Effector CD4-positive, alpha-beta T cell (primary cell): ENCODE measurements around the gene TMF1.

Source experiments
- DNase-seq: peaks from one replicate; pipeline ENCODE4 v3.0.0-alpha.2; 2020
- total RNA-seq: gene quantifications from one replicate; lab custom pipeline; 2026; lab: John Stamatoyannopoulos, UW

The TMF1 gene, protein sequence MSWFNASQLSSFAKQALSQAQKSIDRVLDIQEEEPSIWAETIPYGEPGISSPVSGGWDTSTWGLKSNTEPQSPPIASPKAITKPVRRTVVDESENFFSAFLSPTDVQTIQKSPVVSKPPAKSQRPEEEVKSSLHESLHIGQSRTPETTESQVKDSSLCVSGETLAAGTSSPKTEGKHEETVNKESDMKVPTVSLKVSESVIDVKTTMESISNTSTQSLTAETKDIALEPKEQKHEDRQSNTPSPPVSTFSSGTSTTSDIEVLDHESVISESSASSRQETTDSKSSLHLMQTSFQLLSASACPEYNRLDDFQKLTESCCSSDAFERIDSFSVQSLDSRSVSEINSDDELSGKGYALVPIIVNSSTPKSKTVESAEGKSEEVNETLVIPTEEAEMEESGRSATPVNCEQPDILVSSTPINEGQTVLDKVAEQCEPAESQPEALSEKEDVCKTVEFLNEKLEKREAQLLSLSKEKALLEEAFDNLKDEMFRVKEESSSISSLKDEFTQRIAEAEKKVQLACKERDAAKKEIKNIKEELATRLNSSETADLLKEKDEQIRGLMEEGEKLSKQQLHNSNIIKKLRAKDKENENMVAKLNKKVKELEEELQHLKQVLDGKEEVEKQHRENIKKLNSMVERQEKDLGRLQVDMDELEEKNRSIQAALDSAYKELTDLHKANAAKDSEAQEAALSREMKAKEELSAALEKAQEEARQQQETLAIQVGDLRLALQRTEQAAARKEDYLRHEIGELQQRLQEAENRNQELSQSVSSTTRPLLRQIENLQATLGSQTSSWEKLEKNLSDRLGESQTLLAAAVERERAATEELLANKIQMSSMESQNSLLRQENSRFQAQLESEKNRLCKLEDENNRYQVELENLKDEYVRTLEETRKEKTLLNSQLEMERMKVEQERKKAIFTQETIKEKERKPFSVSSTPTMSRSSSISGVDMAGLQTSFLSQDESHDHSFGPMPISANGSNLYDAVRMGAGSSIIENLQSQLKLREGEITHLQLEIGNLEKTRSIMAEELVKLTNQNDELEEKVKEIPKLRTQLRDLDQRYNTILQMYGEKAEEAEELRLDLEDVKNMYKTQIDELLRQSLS
- 260 reads per million, percentile 94 among the genes with 10 or more reads in this experiment for total RNA-seq

GRCh38 chr3:69051756-69052471 lies at the start of gene TMF1:
TMF1 (minus strand) TSS chr3:69052333; CDS start chr3:69052086, 247 bp downstream.
- peak; percentile 98 for DNase-seq

DNA sequence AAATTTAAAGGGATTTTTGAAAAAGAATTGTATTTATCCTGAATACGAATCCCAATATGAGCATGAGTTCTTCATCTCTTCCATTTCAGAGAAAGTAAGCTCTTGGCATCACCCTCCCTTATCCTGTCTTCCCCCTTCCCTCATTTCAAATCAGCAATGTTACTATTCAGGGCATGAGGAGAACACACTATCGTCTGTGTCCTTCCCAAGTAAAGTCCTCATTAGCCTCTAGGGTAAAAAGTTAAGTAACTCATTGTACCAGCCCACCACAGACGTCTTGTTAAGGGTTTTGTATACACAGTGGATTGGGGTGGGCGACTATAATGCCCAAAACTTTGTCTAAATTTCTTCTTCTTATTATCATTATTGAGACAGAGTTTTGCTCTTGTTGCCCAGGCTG lies 47.4 kb upstream of the TMF1 start:
- DNase-seq: no peak

GRCh38 chr3:69097407-69098086 lies 45.4 kb upstream of the TMF1 start:
- no peak for DNase-seq

DNA sequence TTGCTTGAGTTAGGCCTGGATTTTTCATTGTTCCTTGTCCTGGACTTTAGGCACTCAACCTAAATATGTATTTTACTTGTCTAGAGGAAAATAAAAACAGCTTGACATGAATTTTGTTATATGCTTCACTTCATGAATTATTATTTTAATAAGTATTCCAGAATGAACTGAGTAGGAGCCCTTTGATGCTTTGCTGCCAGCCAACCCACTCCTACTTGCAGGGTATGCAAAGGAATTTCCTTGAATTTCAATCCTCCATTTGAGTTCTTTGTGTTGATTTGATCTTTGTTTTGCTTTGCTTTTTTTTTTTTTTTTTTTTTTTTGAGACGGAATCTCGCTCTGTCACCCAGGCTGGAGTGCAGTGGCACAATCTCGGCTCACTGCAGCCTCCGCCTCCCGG lies 44.2 kb upstream of the TMF1 start:
- DNase-seq: no peak

DNA sequence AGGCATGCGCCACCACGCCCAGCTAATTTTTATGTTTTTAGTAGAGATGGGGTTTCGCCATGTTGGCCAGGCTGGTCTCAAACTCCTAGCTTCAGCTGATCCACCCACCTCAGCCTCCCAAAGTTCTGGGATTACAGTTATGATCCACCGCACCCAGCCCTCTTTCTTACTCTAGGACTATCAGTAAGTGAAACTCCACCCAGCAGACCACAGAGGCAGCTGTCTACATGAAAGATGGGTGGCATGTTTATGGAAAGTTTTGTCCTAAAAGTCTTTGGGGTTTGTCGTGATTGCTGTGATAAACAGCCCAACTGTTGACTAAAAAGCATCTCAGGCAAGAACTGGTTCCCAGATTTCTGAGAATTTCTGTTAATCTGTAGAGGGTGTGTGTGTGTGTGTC lies 43.5 kb upstream of the TMF1 start:
- no peak for DNase-seq

DNA sequence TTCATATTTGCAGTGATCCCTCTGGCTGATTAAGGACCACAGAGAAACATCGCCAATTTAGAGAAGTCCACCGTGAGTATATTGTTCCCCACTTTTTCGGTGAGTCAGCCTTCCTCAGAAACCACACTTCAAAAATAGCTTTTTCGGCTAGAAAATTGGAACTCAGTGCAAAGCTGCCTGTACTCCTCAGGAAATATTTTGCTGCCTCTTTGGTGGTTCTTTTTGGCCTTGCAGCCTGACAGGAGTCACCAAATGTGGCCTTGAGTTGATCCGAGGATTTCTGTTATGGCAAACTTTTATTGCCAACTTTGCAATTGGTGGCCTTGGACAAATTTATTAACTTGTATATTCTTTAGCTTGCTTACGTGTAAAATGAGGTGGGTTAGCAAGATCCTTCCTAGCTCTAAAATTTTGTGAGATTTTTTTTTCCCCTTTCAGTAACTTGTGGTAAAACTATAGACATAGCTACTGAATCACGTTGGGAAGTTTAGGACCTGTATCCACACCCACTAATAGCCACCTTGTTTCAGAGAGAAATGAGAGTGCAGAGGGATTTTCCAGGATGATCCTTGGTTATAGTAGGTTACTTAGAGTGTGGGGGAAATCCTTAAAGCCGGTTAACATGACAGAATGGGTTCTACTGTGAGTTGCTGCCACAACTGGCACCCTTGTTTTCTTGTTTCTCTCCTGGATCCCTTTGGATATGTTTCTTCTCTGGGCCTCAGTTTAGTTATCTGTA lies 42.5 kb upstream of the TMF1 start:
- DNase-seq: no peak

- no peak for DNase-seq
Observed at GRCh38 chr3:69092030-69092516, 39.9 kb upstream of the TMF1 start.

- no peak for DNase-seq
Observed at GRCh38 chr3:69091389-69092029, 39.4 kb upstream of the TMF1 start.

GRCh38 chr3:69090021-69090420 lies 37.9 kb upstream of the TMF1 start:
- no peak for DNase-seq

GRCh38 chr3:69088063-69088462 lies 35.9 kb upstream of the TMF1 start:
- no peak for DNase-seq

- DNase-seq: no peak
Observed at GRCh38 chr3:69087030-69087791, 35.1 kb upstream of the TMF1 start.

- DNase-seq: peak; percentile 64
Observed at GRCh38 chr3:69085833-69086722, 33.9 kb upstream of the TMF1 start.

DNA sequence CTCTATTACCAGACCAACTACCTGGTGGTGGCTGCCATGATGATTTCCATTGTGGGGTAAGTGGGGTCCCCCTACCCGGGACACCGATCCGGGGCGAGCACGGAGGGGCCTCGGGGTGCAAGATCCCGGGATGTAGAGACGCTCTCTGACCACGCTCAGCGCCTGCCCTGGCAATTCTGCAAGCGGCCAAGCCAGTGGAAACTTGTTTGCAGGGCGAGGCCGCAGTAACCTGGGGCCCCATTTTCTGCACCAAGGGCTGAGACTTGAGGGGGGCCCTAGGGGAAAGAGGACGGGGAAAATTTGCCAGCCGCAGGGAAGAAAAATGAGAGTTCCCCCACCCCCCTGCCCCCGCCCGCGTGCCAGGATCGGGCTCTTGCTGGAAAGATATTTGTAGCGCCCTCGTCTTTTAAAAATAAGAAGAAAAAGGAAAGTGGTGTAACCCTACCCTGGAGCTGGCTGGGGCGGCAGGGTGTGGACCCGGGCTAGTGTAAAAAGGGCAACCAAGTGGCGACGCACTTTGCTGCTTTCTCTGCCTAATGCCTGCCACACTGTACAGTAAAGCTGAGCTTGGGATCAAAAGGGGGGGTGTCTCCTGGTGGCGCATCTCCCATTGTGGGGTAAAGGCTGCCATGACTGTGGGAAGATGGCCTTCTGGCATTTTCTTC lies 33.2 kb upstream of the TMF1 start:
- DNase-seq: no peak

GRCh38 chr3:69084326-69085167 lies 32.4 kb upstream of the TMF1 start, which contains the start of gene ARL6IP5:
ARL6IP5 (plus strand) TSS chr3:69084937; CDS start chr3:69085048, 111 bp downstream.
- DNase-seq: peak; percentile 90

DNA sequence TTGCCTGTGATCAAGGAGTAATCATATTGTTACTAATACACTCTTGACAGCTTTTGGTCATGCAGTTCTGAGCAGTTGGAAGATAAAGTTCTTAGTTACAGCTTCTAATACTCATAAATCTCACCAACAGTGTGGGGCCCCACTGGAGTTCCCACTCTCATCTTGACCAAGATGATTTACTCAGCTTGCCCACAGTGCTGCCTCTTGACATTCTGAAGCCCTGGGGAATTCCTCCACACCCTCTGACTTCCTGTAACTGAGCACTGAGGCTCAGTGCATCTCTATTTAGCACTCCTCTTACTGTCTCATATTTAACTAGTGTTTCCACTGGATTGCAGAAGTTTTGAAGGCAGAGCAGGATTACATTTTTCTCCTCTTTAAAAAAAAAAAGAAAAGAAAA lies 30.7 kb upstream of the TMF1 start:
- peak; percentile 59 for DNase-seq

GRCh38 chr3:69082361-69082760 lies 30.2 kb upstream of the TMF1 start:
- no peak for DNase-seq
